OCI-LY3 (cell line): Measurements from ENCODE around the gene SPON1.

Experiments
- H2AFZ ChIP-seq: fragments of 200-600, 300-600 bp; shearing (Covaris generic); 2 replicates; pipeline ENCODE4 v1.6.0; 2014; ENCODE audit warnings: antibody characterized with exemption, low read depth, low read length
- H3K27ac ChIP-seq: fragments of 200-600, 300-600 bp; sonication (generic); 2 replicates; pipeline ENCODE4 v1.5.1; 2014; ENCODE audit warnings: mild to moderate bottlenecking, low read length, moderate library complexity, mixed read lengths
- H3K27me3 ChIP-seq: fragments of 200-600, 300-600 bp; sonication (generic); 2 replicates; pipeline ENCODE4 v1.6.1; 2014; ENCODE audit warnings: low read depth, low read length, mixed read lengths
- H3K36me3 ChIP-seq: fragments of 200-600, 300-600 bp; sonication (generic); replicated peaks from 2 replicates; pipeline ENCODE3; 2014; ENCODE audit warnings: low read depth, low read length, mixed read lengths
- H3K4me1 ChIP-seq: fragments of 300-600, 200-600 bp; sonication (generic); 2 replicates; pipeline ENCODE4 v1.6.1; 2014; ENCODE audit warnings: low read length, mixed read lengths
- H3K4me2 ChIP-seq: fragments of 200-600, 300-600 bp; sonication (generic); 2 replicates; pipeline ENCODE4 v1.6.1; 2014; ENCODE audit warnings: low read length, mixed read lengths
- H3K4me3 ChIP-seq: fragments of 300-600, 200-600 bp; sonication (generic); 2 replicates; pipeline ENCODE4 v1.5.1; 2014; ENCODE audit warnings: antibody characterized with exemption, mild to moderate bottlenecking, low read length, moderate library complexity
- H3K79me2 ChIP-seq: fragments of 300-600, 200-600 bp; shearing (Covaris generic); 2 replicates; pipeline ENCODE4 v1.6.1; 2014; ENCODE audit warnings: mild to moderate bottlenecking, low read length, mixed read lengths
- H3K9ac ChIP-seq: fragments of 300-600, 200-600 bp; shearing (Covaris generic); 2 replicates; pipeline ENCODE4 v1.6.0; 2014; ENCODE audit warnings: mild to moderate bottlenecking, low read length, moderate library complexity
- H3K9me3 ChIP-seq: fragments of 200-600, 300-600 bp; shearing (Covaris generic); 2 replicates; pipeline ENCODE4 v1.6.1; 2014; ENCODE audit warnings: low read length, mixed read lengths; ENCODE audit not compliant: insufficient read depth
- H4K20me1 ChIP-seq: fragments of 200-600, 300-600 bp; sonication (generic); 2 replicates; pipeline ENCODE4 v1.6.1; 2016; ENCODE audit warnings: low read length, mixed read lengths; ENCODE audit not compliant: insufficient read depth
- EZH2phosphoT487 ChIP-seq: fragments of 200-600 bp; shearing (Covaris generic); IDR thresholded peaks from 2 replicates; pipeline ENCODE4 v1.6.1; 2018; ENCODE audit warnings: antibody characterized with exemption, mixed run types, low read depth
- TF ChIP-seq, protein P1 (sequence below): fragments of 200-600, 300-600 bp; sonication (generic); IDR thresholded peaks from 2 replicates; pipeline ENCODE4 v1.5.1; 2014; ENCODE audit warnings: antibody characterized with exemption, low read length, low read depth

Gene SPON1

DNA sequence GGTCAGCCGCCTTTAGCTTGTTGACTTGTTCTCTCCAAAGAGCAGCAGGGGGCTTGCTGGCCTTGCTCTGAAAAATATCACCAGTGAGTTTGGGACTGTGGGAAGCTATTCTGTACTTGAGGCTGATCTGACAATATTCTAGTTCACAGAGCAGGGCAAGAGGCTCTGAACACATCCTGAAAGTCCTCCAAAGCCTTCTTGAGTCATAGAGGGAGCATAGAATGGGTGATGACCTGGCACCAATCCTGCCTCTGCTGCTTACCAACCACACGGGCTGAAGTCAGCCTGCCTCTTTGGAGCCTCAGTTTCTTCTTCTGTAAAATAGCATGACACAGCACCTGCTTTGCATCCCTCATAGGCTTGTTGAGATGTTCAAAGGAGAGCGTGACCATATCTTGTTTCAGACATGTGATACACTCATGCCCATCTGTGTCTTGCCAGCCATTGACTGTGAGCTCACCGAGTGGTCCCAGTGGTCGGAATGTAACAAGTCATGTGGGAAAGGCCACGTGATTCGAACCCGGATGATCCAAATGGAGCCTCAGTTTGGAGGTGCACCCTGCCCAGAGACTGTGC lies 299.8 kb downstream of the SPON1 start:
- no peak overlapping the region for H2AFZ ChIP-seq
- no peaks in the 10 kb centered on the region for H3K27me3 ChIP-seq
- no peak overlapping the region for H3K27ac ChIP-seq
- H3K79me2 ChIP-seq = no peaks in the 10 kb centered on the region
- H3K36me3 ChIP-seq = peaks cover 9% of the 10 kb centered on the region
- TF ChIP-seq EZH2phosphoT487 = no peak
- TF ChIP-seq, protein P1, sequence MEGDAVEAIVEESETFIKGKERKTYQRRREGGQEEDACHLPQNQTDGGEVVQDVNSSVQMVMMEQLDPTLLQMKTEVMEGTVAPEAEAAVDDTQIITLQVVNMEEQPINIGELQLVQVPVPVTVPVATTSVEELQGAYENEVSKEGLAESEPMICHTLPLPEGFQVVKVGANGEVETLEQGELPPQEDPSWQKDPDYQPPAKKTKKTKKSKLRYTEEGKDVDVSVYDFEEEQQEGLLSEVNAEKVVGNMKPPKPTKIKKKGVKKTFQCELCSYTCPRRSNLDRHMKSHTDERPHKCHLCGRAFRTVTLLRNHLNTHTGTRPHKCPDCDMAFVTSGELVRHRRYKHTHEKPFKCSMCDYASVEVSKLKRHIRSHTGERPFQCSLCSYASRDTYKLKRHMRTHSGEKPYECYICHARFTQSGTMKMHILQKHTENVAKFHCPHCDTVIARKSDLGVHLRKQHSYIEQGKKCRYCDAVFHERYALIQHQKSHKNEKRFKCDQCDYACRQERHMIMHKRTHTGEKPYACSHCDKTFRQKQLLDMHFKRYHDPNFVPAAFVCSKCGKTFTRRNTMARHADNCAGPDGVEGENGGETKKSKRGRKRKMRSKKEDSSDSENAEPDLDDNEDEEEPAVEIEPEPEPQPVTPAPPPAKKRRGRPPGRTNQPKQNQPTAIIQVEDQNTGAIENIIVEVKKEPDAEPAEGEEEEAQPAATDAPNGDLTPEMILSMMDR = no peak
- no peaks in the 10 kb centered on the region for H4K20me1 ChIP-seq
- no peak overlapping the region for H3K9ac ChIP-seq
- H3K4me3 ChIP-seq = no peak overlapping the region
- H3K4me1 ChIP-seq = no peaks in the 10 kb centered on the region
- no peaks in the 10 kb centered on the region for H3K9me3 ChIP-seq
- H3K4me2 ChIP-seq = no peak overlapping the region

DNA sequence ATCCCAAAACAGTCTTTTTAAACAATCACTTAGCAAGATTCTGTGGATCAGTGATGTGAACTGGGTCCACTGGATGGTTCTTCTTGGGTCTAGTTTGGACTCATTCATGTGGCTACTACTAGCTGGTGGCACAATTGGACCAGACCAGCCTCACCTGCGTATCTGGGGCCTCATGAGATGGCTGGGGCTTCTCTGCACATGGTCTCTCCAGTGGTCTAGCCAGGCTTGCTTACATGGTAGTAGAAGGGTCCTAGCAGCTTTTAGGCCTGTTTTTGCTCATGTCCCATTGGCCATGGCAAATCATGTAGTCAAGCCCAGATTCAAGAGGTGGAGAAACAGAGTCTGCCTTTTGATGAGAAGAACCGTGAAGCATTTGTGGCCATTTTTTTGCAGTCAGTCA lies 302.4 kb downstream of the SPON1 start:
- no peak overlapping the region for H3K9ac ChIP-seq
- H3K4me3 ChIP-seq = no peak overlapping the region
- H3K36me3 ChIP-seq = peaks cover 9% of the 10 kb centered on the region
- H3K9me3 ChIP-seq = no peaks in the 10 kb centered on the region
- no peaks in the 10 kb centered on the region for H4K20me1 ChIP-seq
- H2AFZ ChIP-seq = no peak overlapping the region
- no peak overlapping the region for H3K27ac ChIP-seq
- H3K4me1 ChIP-seq = no peaks in the 10 kb centered on the region
- TF ChIP-seq EZH2phosphoT487 = no peak
- TF ChIP-seq, protein P1 = no peak
- no peak overlapping the region for H3K4me2 ChIP-seq
- H3K79me2 ChIP-seq = no peaks in the 10 kb centered on the region
- no peaks in the 10 kb centered on the region for H3K27me3 ChIP-seq

DNA sequence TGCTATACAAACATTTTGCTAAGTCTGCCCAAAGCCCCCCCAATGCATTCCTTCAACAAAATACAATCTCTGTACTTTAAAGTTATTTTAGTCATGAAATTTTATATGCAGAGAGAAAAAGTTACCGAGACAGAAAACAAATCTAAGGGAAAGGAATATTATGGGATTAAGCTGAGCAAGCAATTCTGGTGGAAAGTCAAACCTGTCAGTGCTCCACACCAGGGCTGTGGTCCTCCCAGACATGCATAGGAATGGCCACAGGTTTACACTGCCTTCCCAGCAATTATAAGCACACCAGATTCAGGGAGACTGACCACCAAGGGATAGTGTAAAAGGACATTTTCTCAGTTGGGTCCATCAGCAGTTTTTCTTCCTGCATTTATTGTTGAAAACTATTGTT lies 304.1 kb downstream of the SPON1 start:
- no peaks in the 10 kb centered on the region for H3K9me3 ChIP-seq
- H2AFZ ChIP-seq = no peak overlapping the region
- peaks cover 5% of the 10 kb centered on the region; the same call in 1 of the 2 replicates for H3K4me1 ChIP-seq
- no peak overlapping the region for H3K27ac ChIP-seq
- no peak overlapping the region for H3K9ac ChIP-seq
- TF ChIP-seq, protein P1 = no peak
- TF ChIP-seq EZH2phosphoT487 = no peak
- H3K36me3 ChIP-seq = peaks cover 9% of the 10 kb centered on the region
- H3K79me2 ChIP-seq = no peaks in the 10 kb centered on the region
- no peaks in the 10 kb centered on the region for H3K27me3 ChIP-seq
- no peak overlapping the region for H3K4me3 ChIP-seq
- no peak overlapping the region for H3K4me2 ChIP-seq
- no peaks in the 10 kb centered on the region for H4K20me1 ChIP-seq

DNA sequence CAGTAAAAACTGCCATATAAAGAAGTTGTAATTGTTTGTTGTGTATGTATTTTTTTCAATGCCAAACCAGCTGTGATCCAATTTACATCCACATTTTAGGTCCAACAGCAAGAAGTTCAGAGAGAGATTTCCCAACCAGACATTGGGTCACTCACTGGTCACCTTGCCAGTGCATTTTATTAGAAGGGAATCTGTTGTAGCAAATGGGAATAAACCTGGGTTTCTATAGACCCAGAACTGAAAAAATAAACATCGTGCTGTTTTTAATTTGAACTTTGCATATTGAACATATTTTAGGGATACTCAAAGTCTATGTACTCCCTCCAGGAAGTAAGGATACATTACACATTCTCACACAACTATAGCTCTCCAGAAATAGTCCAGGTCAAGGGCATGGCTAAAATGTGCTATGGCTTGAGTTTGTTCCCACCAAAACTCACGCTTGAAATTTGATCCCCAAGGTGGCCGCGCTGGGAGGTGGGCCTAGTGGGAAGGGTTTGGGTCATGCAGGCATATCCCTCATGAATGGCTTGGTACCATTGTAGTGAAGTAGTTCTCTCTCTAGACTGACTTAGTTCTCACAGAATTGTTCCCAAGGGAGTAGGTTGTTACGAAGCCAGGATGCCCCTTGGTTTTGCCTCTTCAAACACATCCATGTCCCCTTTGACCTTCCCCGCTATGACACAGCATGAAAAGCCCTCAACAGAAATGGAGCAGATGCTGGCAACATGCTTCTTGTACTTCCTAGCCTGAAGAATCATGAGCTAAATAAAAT lies 305.5 kb downstream of the SPON1 start:
- no peaks in the 10 kb centered on the region for H3K79me2 ChIP-seq
- no peak overlapping the region for H3K27ac ChIP-seq
- peaks cover 5% of the 10 kb centered on the region; the same call in 1 of the 2 replicates for H3K4me1 ChIP-seq
- TF ChIP-seq EZH2phosphoT487 = no peak
- TF ChIP-seq, protein P1 = no peak
- H3K9ac ChIP-seq = no peak overlapping the region
- H4K20me1 ChIP-seq = no peaks in the 10 kb centered on the region
- peaks cover 12% of the 10 kb centered on the region for H3K36me3 ChIP-seq
- no peaks in the 10 kb centered on the region for H3K9me3 ChIP-seq
- no peaks in the 10 kb centered on the region for H3K27me3 ChIP-seq
- no peak overlapping the region for H2AFZ ChIP-seq
- H3K4me3 ChIP-seq = no peak overlapping the region
- no peak overlapping the region for H3K4me2 ChIP-seq
